Ammon's horn (tissue), 1 donor: ENCODE data around the gene CDON.

Experiments
- DNase-seq: peaks from one replicate; pipeline ENCODE4 v3.0.0-alpha.2; 2016; ENCODE audit warnings: low spot score

Gene CDON

DNA sequence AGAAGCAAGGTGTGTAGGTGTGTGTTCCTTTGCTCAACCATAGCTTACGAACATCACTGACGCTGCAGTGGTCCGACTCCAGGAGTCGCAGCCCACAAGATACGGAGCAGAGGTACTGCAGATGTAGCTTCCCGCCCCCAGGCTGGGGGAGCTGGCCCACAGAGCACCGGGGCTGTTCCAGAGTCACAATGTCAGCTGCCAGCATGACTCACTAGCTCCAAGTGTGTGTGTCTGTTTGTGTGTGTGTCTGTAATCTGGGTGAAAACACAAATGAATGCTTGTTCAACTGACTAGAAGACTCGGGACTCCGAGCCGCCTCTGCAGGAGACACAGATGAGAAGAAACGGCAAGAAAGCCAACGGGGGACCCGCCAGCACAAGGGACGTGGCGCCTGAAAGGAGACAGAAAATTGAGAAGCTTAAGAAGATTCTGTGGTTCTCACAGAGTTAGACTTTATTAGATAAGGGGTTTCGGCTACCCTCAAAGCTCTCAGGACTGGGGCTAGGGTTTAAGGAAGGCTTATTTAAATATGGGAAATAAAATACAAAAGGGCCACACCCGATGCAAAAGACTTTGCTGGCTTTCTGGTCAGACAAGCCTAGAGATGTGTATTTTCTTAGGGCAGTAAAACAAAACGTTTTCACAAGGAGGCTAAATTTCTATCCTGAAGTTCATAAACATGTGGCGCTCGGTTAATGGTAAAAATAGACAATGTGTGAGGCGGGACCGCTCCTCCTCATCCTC lies 106.1 kb downstream of the CDON start:
- peak; percentile 62 for DNase-seq

GRCh38 chr11:125955856-125956255 lies 106.8 kb downstream of the CDON start:
- DNase-seq, result no peak

GRCh38 chr11:125954945-125955640 lies 107.6 kb downstream of the CDON start:
- DNase-seq, result no peak

- DNase-seq, result no peak
Measured at GRCh38 chr11:125954123-125954944, 108.3 kb downstream of the CDON start.

- DNase-seq, result no peak
Measured at GRCh38 chr11:125953401-125953935, 109.2 kb downstream of the CDON start.

GRCh38 chr11:125952973-125953372 lies 109.7 kb downstream of the CDON start:
- no peak for DNase-seq

DNA sequence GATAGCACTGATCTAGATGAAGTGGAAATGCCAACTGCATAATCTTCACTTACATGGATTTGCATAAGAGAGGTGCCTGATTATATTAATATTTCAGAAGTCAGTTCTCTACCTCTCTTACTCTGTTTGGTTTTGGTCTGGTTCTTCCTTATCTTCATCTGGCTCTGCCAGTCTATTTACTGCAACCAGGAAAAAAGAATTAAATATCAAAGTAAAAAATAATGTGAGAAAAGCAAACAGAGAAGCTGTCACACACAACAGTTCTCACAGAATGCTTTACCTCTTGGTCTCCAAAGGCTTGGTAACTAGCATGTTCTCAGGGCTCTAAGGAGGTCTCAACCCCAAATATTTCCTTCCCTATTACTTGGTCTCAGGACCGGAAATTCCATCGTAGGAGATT lies 110.1 kb downstream of the CDON start:
- no peak for DNase-seq

DNA sequence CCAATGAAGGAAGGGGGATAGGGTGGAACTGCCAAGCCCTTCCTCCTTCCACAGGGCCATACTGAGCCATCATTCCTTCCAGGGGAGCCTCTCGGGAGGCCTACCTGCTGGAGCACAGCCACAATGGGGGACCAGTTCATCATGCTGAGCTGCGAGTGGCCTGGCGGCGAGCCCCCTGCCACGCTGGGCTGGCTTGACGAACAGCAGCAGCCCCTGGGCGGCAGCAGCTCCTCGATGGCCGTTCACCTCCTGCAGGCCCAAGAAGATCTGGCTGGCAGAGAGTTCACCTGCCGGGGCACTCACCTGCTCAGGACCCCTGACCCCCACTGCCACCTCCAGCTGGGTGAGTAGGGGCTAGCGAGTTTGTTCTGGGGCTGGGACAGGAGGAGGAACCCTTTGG lies 110.9 kb downstream of the CDON start:
- DNase-seq, result no peak

DNA sequence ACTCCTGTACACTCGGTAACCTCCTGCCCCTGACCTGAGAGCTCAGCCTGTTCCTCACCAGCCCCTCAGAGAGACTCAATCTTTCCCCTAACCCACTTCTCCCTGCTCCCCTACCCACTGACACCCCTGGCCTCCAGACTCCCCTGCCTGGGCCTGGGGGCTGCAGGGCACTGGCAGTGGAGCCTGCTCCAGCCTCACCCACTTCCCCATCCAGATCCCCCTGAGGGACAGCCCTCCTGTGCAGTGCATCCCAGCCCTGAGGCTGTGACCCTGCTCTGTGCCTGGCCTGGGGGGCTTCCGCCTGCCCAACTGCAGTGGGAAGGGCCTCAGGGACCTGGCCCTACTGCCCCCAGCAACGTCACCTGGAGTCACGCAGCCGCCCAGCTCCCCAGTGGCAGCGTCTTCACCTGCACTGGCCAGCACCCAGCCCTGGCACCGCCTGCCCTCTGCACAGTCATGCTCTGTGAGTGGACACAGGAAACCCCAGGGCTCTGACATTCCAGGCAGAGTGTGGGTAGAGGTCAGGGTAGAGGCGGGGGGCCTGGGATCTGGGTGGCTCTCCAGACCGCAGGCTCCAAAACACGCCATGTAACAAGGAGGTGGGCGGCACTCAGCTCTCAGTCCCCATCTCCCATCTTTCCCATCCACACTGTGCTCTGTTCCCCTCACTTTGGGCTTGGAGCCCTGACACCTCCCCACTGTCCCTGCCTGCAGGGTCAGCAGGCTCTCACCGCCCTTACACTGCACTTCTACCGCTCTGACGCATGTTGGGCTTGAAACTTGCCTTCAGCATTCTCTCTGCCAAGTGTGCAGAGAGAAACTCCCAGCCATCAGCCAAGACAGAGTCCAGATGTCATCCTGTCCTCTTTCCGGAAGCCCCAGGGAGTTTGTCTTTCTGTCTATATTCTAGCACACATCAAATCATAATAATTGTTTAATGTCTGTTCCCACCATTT lies 111.7 kb downstream of the CDON start:
- no peak for DNase-seq

DNA sequence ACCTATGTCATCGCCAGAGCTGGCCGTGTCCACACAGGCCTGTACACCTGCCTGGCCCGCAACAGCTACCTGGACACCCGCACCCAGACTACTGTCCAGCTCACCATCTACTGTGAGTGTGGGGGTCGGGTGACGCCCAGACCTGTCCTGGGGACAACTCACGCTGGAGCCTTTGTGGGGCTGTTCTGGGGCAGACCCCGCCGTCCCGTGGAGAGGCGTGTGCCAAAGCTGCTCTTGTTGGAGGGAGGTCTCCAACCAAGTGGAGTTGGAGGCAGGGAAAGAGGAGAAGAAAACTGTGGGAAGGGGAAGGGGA lies 112.5 kb downstream of the CDON start:
- no peak for DNase-seq

- no peak for DNase-seq
Measured at GRCh38 chr11:125949271-125950177, 113.1 kb downstream of the CDON start.

DNA sequence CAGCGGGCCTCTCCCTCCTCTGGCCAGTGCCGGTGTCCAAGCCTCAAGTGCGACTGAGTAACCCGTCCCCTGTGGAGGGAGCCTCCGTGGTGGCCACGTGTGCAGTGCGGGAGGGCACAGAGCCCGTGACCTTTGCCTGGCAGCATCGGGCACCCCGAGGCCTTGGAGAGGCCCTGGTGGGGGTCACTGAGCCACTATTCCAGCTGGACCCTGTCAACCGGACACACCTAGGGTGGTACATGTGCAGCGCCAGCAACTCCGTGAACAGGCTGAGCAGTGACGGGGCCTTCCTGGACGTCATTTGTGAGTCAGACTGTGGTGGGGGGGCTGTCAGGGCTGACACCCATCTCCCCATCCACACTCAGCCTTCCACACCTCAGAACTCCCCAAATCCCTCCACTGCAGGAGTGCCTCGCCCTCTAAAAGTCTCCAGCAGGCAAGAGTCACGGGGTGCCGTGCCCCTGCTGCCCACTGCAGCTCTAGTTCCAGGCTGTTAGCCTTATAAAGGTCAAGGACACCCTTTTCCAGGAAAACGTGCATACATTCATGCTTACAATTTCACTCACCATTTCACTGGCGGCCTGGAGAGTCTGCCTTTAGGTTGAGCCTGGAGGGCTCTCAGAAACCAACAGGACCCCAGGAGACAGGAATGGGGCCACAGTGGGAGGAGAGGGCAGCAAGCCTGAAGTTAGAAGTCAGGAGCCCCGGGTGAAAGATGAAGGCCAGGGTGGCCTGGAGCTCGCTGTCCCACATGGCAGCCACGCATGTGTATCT lies 114.2 kb downstream of the CDON start:
- DNase-seq, result no peak

DNA sequence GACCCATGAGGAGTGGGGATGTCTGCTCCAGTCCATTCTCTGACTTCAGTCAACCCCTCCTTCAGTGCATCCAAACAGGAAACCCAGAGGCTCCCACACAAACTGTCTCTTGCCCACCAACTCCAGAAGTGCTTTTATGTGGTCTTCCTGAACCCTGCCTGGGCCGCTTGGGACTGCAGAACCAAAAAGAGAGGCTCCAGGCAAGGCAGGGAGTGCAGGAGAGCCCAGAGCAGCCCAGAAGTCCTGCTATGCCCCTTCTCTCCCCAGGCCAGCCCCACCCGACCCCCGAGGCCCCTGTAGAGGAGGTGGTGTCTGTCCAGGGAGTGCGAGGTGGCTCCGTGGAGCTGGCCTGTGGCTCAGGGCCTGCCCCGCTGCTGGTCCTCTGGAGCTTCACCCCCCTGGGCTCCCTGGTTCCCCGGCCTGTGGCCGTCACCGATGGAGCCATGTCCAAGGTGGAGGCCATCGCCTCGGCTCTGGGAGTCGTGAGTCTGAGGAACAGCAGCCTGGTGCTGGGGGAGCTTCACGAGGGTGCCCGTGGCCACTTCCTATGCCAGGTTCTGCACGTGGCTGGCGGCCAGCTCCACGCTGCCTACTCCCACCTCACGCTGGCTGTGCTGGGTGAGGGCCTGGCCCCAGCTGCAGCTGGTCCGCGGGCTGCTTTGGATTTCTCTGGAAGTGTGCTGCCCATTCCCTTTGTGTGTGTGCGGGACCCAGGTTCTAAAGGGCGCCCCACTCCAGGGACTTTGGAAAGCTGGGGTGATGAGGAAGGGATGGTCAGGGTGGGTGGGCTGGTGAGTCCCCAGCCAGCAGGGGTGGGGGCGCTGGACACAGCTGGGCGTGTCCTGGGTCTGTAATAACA lies 115.0 kb downstream of the CDON start:
- no peak for DNase-seq

GRCh38 chr11:125946712-125947418 lies 115.8 kb downstream of the CDON start:
- no peak for DNase-seq

DNA sequence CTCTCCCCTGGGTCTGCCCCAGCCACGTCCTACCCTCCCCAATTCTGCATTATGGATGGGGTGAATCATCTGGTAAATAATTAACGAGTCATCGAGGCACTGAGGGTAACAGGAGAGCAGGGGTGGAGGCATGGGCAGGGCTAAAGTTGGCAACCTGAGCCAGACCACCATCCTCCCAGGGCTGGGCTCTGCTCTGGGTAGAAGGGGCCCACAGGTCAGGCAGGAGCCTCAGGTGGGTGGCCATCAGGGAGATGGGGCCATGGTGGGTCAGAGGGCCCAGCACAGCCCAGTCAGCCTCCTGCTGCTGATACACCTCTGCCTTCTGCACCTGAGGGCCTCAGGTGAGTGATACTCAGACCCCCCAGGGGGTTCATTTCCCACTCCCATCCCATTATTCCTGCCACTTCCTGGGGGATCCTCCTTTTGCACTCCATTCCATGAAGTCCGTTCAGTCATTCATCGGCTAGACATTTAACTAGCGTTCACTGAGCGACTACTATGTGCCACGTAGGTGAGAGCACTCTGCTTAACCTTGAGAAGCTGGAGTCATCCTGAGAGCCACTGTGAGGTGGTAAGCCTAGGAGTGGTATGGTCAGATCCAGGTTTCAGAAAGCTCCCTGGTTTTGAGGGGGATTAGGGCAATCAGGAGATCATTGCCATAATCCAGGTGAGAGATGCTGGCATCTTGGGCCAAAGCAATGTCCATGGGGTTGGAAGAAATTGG lies 116.7 kb downstream of the CDON start, which contains the start of gene VSIG10L2:
Gene VSIG10L2, plus strand, starts transcription at position 248 of the 724 bp plus-strand sequence. Its CDS starts 12 bp downstream, at position 260.
- no peak for DNase-seq

DNA sequence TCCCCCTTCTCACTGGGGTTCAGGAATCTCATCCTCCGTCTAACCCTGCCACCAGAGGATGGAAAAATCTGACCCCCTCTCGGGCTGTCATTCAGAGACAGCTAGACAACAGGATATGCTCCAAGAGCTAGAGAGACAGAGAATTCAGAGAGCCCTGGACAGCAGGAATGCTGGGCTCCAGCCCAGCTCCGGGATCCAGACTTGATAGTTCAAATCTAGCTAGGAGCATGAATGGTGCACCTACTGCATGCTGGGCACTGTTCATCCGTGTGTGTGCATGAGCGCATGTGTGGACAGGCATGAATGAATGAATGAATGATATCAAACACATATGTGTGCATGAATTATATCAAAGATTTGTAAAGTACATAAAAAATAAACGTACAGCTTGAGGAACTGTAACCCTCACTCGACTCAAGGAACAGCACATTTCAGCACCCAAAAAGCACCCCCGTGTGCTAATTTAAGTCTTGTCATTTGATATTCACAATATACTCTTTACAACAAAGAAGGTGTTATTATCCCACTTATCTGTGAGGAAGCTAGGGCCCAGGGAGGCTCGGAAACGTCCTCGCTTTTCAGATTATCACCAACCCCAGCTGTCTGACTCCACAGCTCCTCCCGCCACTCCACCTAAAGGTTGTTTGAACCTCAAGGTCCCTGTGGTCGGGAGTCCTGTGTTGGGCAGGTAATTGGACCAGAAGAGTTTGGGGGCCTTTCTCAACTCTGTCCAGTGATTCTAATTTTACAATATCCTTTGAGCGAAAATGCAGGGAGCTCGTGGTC lies 117.5 kb downstream of the CDON start:
- no peak for DNase-seq
